Stimulated activated CD8-positive, alpha-beta memory T cell treated with anti-CD3 and anti-CD28 coated beads, Interleukin-12 subunit alpha, Interleukin-12 subunit beta, amount 100 ng/mL, for 1 hour (primary cell): ENCODE results near the gene TMCO2.

Source experiments
- DNase-seq: peaks from one replicate; pipeline ENCODE4 v3.0.0-alpha.2; 2020; ENCODE audit warnings: low read depth

TMCO2 gene

GRCh38 chr1:40257688-40258444 is 10.1 kb downstream of the TMCO2 start, which contains the start of gene ZMPSTE24:
TSS of gene ZMPSTE24 (plus strand) at chr1:40258236. CDS start at chr1:40258272, 36 bp downstream.
- DNase-seq: peak; percentile 92

GRCh38 chr1:40258445-40258769 is 10.7 kb downstream of the TMCO2 start:
- DNase-seq: no peak

- no peak for DNase-seq
Observed at GRCh38 chr1:40264354-40264781, 16.6 kb downstream of the TMCO2 start.

GRCh38 chr1:40265298-40265697 is 17.6 kb downstream of the TMCO2 start:
- DNase-seq: no peak

- DNase-seq: no peak
Observed at GRCh38 chr1:40265919-40266318, 18.2 kb downstream of the TMCO2 start.

GRCh38 chr1:40266786-40267535 is 19.2 kb downstream of the TMCO2 start:
- DNase-seq: no peak

GRCh38 chr1:40267767-40268187 is 20.0 kb downstream of the TMCO2 start:
- DNase-seq: no peak

- DNase-seq: no peak
Observed at GRCh38 chr1:40268211-40268610, 20.5 kb downstream of the TMCO2 start.

- DNase-seq: no peak
Observed at GRCh38 chr1:40270152-40270834, 22.6 kb downstream of the TMCO2 start.

GRCh38 chr1:40272653-40273213 is 25.0 kb downstream of the TMCO2 start:
- DNase-seq: no peak

GRCh38 chr1:40273547-40274166 is 25.9 kb downstream of the TMCO2 start:
- no peak for DNase-seq

GRCh38 chr1:40274331-40274730 is 26.6 kb downstream of the TMCO2 start:
- no peak for DNase-seq

- DNase-seq: no peak
Observed at GRCh38 chr1:40276122-40276521, 28.4 kb downstream of the TMCO2 start.

- no peak for DNase-seq
Observed at GRCh38 chr1:40281853-40282252, 34.1 kb downstream of the TMCO2 start.

- no peak for DNase-seq
Observed at GRCh38 chr1:40291293-40291692, 43.6 kb downstream of the TMCO2 start.

- no peak for DNase-seq
Observed at GRCh38 chr1:40299366-40300248, 51.9 kb downstream of the TMCO2 start.

- DNase-seq: no peak
Observed at GRCh38 chr1:40300249-40300567, 52.5 kb downstream of the TMCO2 start.

- no peak for DNase-seq
Observed at GRCh38 chr1:40300651-40301050, 52.9 kb downstream of the TMCO2 start.

- DNase-seq: no peak
Observed at GRCh38 chr1:40301066-40301465, 53.3 kb downstream of the TMCO2 start.
